ENCODE data around the gene NKAPL. TPM values are rescaled to one million over a fixed set of nuclear protein-coding genes. Genes with fewer than 3 reads are reported as not detected.

The NKAPL gene
- total and polyA plus RNA-seq, 10 of the 15 experiments (the other 5 are each of a cell fraction or from before 2014, with no cell fraction given): 0.10 to 0.48 (median 0.19) TPM; not detected in 1

DNA sequence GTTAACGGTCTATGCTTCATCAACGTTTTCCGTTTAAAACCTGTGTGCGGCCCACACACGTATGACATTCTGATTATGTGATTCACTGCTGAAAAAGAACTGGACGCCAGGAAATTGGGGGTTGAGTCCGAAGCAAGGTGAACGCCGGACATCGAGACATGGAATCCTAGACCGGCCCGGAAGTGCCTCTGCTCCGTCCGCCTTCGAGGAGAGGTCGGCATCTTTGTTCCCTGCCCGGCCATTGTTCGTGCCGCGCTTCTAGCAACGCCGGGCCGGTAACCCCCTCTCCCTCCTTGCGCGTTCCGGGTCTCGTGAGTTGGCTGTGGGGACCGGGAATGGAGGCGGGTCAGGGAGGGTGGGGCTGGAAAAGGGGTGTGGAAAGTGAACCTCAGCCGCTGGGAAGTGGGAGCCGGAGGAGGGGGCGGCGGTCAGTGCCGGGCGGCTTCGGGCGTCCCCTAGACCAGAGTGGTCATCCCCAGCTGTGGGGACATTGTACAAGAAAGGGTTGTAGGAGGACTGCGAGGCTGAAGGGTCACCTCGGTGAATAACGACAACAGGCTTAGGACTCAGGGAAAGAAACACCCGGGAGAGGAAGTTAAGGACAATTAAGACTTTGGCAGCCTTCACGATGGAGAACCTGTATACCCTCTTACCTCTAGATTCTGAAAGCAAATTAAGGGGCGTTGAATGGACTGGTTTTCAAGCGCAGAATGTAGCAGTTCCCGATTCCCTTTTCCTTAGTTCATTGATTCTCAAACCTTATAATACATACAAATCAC, 33.9 kb upstream of the NKAPL start, which contains the start of gene ZSCAN9:
Gene ZSCAN9 (plus strand): TSS at position 220 of the 779 bp plus-strand sequence. CDS start 1,810 bp downstream, outside the sequence.
- peak within 1 kb of the TSS; percentile 84 for H3K9ac ChIP-seq (ENCODE audit: control insufficient read depth, insufficient read depth, low read length)
- in situ Hi-C loops (cut with MboI) (no loop called here), intact Hi-C loops (cut with micrococcal nuclease; ENCODE audit: unreplicated experiment) (loop anchor here (1.0 to 5.0 kb wide), 3 partner anchors 27 to 127 kb away; partner anchors contain the start of genes ZKSCAN4 and ZKSCAN8)
- WGBS (ENCODE audit: insufficient coverage, insufficient replicate concordance, low lambda C conversion rate, missing lambda C conversion rate): under 1% methylated on average over 43 of the region's 45 CpGs
- H3K4me2 ChIP-seq (ENCODE audit: control insufficient read depth, insufficient read depth): peak within 1 kb of the TSS; percentile 87
- SMC1A ChIA-PET (ENCODE audit: uncharacterized antibody, unreplicated experiment): interaction anchor here (3.4 kb wide), 1 partner anchor 42 kb away, joined by 17 read pairs; the partner anchor contains the start of gene ZSCAN26
- H3K4me1 ChIP-seq (ENCODE audit: control insufficient read depth, insufficient read depth, low read length): no peaks in the 10 kb centered on the region
- peak within 1 kb of the TSS; percentile 73 for H3K27ac ChIP-seq (ENCODE audit: control insufficient read depth, insufficient read depth)
- H3K9me3 ChIP-seq (replicated peaks; ENCODE audit: control insufficient read depth, insufficient read depth, low read length): no peaks in the 10 kb centered on the region; the same call in 2 of the 3 replicates
- CTCF ChIA-PET: no interaction called here
- peak; percentile 44 for DNase-seq (ENCODE audit: low read depth, low spot score)
- H3K36me3 ChIP-seq (ENCODE audit: control insufficient read depth in 2 of 2, insufficient read depth in 2 of 2, low read length in 1 of 2): peaks cover 0 to 4% of the 10 kb centered on the region in 2 experiments; a peak in 2 of 4 replicates
- H4K20me1 ChIP-seq (ENCODE audit: control insufficient read depth, insufficient read depth): no peaks in the 10 kb centered on the region
- RAD21 ChIA-PET (ENCODE audit: unreplicated experiment): no interaction called here
- H3K79me2 ChIP-seq (ENCODE audit: control insufficient read depth, insufficient read depth, low read length): peaks cover 15% of the 10 kb centered on the region
- peak; percentile 98 for ATAC-seq
- BruUV-seq (replicated peaks): TSS peak; percentile 76
- peak within 1 kb of the TSS; percentile 89 for H3K4me3 ChIP-seq
- FAIRE-seq: peak; percentile 81
- peak within 1 kb of the TSS; percentile 88 for H2AFZ ChIP-seq (ENCODE audit: control insufficient read depth, low read depth, low read length)
- no peaks in the 10 kb centered on the region for H3K27me3 ChIP-seq (replicated peaks in 1 of 2; ENCODE audit: control insufficient read depth in 2 of 2, insufficient read depth in 2 of 2, low read length in 1 of 2)
- POLR2A ChIA-PET: no interaction called here
- TF ChIP-seq NR2C1 (IDR thresholded peaks at IDR 0.05): peak; percentile 77
- TF ChIP-seq SUZ12 (IDR thresholded peaks at IDR 0.05; ENCODE audit: unreplicated experiment): no peak
- no peak for TF ChIP-seq IRF3 (IDR thresholded peaks at IDR 0.05)
- no peak for TF ChIP-seq MYB (IDR thresholded peaks at IDR 0.05; ENCODE audit: borderline replicate concordance, low read depth, low read length)
- TF ChIP-seq RUNX3 (IDR thresholded peaks at IDR 0.05; ENCODE audit: low read length): peak; percentile 72
- TF ChIP-seq PAX5 (IDR thresholded peaks at IDR 0.05; ENCODE audit: borderline replicate concordance, low read depth, low read length): peak; percentile 72; the same call in 1 of the 2 replicates
- peak; percentile 62; the same call in 1 of the 2 replicates for TF ChIP-seq TCF7 (IDR thresholded peaks at IDR 0.05; ENCODE audit: borderline replicate concordance)
- peak; percentile 29; the same call in 1 of the 2 replicates for TF ChIP-seq HDGF (IDR thresholded peaks at IDR 0.05)
- TF ChIP-seq HDAC2 (IDR thresholded peaks at IDR 0.05): no peak
- TF ChIP-seq, protein P1, sequence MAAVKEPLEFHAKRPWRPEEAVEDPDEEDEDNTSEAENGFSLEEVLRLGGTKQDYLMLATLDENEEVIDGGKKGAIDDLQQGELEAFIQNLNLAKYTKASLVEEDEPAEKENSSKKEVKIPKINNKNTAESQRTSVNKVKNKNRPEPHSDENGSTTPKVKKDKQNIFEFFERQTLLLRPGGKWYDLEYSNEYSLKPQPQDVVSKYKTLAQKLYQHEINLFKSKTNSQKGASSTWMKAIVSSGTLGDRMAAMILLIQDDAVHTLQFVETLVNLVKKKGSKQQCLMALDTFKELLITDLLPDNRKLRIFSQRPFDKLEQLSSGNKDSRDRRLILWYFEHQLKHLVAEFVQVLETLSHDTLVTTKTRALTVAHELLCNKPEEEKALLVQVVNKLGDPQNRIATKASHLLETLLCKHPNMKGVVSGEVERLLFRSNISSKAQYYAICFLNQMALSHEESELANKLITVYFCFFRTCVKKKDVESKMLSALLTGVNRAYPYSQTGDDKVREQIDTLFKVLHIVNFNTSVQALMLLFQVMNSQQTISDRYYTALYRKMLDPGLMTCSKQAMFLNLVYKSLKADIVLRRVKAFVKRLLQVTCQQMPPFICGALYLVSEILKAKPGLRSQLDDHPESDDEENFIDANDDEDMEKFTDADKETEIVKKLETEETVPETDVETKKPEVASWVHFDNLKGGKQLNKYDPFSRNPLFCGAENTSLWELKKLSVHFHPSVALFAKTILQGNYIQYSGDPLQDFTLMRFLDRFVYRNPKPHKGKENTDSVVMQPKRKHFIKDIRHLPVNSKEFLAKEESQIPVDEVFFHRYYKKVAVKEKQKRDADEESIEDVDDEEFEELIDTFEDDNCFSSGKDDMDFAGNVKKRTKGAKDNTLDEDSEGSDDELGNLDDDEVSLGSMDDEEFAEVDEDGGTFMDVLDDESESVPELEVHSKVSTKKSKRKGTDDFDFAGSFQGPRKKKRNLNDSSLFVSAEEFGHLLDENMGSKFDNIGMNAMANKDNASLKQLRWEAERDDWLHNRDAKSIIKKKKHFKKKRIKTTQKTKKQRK (IDR thresholded peaks at IDR 0.05; ENCODE audit: low read depth, low read length): no peak
- TF ChIP-seq, protein P2, sequence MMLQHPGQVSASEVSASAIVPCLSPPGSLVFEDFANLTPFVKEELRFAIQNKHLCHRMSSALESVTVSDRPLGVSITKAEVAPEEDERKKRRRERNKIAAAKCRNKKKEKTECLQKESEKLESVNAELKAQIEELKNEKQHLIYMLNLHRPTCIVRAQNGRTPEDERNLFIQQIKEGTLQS (IDR thresholded peaks at IDR 0.05; ENCODE audit: borderline replicate concordance, extremely low read depth, low read depth, low read length): no peak
- no peak for TF ChIP-seq ZBTB33 (IDR thresholded peaks at IDR 0.05)
- TF ChIP-seq PAX8 (IDR thresholded peaks at IDR 0.05): no peak
- TF ChIP-seq NFYA (IDR thresholded peaks at IDR 0.05; ENCODE audit: borderline replicate concordance, low read depth, low read length): no peak
- TF ChIP-seq BCL3 (IDR thresholded peaks at IDR 0.05; ENCODE audit: borderline replicate concordance, insufficient read depth, low read depth, low read length, poor library complexity, severe bottlenecking): no peak
